ENCODE measurements around the gene FCRL6.

DNA sequence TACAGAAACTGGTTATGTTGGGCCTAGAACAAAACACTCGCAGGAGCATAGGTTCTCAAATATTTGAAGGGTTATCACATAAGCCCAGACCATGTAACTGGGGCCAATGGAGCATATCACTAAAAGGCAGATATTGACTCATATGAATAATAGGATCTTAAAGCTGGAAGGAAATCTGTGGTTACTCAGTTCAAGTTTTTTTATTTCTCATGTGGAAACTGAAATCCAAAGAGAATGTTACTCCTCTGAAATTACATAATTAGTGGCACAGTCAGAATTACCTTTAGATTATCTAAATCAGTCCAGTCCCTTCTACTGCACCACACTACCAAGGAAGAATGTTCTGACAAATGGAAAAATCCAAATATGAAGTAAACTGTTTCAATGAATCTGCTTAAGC is 36.6 kb downstream of the FCRL6 start:
- no peak for TF ChIP-seq POLR2A (IDR thresholded peaks at IDR 0.05)
- TF ChIP-seq, protein P1, sequence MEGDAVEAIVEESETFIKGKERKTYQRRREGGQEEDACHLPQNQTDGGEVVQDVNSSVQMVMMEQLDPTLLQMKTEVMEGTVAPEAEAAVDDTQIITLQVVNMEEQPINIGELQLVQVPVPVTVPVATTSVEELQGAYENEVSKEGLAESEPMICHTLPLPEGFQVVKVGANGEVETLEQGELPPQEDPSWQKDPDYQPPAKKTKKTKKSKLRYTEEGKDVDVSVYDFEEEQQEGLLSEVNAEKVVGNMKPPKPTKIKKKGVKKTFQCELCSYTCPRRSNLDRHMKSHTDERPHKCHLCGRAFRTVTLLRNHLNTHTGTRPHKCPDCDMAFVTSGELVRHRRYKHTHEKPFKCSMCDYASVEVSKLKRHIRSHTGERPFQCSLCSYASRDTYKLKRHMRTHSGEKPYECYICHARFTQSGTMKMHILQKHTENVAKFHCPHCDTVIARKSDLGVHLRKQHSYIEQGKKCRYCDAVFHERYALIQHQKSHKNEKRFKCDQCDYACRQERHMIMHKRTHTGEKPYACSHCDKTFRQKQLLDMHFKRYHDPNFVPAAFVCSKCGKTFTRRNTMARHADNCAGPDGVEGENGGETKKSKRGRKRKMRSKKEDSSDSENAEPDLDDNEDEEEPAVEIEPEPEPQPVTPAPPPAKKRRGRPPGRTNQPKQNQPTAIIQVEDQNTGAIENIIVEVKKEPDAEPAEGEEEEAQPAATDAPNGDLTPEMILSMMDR (IDR thresholded peaks at IDR 0.05): no peak
